RPMI8226 (cell line): ENCODE measurements around the gene COG7.
"Not testable (repeated sequence)": the region's sequence is repeated elsewhere in the genome, so short reads cannot be mapped to it uniquely, and the experiment has no call there.

ENCODE experiments used
- DNase-seq: peaks from one replicate; pipeline ENCODE4 v3.0.0-alpha.2; 2015

The COG7 gene

GRCh38 chr16:23452572-23453337 lies at the start of gene COG7:
Gene COG7, minus strand, starts transcription at chr16:23453189. Its CDS starts 195 bp downstream, at chr16:23452994.
- DNase-seq, result peak; percentile 92

- no peak for DNase-seq
Observed at GRCh38 chr16:23502466-23502865, 49.5 kb upstream of the COG7 start.

DNA sequence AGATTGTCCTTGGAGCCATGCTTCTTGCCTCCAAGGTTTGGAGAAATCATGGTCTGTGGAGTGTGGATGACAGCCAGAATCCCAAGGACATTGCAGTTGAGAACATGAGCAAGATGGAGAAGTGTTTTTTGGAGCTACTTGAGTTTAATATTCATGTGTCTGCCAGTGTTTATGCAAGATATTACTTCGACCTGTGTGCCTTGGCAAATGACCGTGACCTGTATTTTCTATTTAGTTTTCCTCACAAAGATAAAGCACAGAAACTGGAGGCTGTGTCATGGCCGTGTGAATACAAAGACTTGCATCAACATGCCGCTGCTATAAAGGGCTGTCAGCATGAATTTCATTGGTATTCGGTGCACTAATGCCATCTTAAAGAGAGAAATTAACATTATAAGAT lies 48.3 kb upstream of the COG7 start:
- no peak for DNase-seq

DNA sequence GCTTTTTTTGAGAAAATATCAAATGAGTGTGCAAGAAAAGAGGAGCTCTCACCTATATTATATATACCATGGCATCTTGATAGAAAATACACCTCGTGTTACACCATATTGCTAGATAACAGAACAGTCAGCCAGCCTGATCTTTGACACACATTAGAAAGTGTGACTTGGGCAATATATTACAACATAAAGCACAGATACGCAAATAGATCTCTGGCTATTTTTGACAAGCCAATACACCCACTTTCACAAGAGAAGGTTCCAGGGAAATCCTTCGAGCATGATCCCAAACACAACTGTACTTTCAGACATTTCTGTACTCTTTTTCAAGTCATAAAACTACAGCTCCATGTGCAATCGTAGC lies 47.9 kb upstream of the COG7 start:
- DNase-seq, result no peak

DNA sequence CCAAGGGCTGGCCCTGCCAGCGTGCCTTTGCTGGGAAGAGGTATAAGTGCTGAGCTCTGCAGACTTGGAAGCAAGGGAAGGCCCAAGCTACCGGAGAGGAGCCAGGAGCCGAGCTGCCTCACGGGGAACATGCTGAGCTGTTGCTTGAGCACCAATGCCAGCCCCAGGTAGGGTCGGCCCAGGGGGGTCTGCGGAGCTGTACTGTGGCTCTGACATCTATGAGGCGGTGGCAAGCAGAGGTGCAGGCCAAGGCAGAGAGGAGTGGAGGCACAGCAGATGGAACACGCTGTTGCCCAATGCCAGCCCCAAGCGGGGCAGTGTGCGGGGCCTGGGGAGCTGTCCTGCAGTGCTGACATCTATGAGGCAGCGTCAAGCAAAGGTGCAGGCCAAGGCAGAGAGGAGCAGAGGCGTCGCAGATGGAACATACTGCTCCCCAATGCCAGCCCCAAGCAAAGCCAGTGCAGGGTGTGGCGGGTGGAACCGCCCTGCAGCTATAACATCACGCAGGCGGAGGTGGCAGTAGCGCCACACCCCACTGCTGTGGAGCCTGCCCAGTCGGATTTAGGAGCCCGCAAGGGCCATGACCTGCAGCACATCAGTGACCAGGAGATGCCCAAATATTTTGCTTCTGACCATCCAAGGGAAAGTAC lies 47.3 kb upstream of the COG7 start:
- no peak for DNase-seq

DNA sequence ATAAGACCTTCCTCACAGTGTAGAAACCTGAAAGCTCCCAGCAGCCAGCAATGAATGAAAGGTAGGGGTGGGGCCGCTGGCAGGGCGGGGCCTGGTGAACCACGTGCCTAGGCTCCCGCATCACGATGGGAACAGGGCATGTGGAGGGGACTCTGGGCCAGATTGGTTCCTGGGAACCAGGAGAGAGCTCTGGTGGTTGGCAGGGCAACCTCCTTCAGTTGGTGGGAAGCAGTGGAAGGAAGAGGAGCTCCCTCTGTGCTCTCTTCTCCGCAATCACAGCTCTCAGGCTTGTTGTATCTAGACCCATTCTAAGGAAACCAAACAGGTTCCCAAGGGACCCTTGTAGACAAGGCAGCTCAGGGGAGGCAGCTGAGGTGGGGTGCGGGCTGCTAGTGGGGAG lies 46.8 kb upstream of the COG7 start:
- DNase-seq, result no peak

DNA sequence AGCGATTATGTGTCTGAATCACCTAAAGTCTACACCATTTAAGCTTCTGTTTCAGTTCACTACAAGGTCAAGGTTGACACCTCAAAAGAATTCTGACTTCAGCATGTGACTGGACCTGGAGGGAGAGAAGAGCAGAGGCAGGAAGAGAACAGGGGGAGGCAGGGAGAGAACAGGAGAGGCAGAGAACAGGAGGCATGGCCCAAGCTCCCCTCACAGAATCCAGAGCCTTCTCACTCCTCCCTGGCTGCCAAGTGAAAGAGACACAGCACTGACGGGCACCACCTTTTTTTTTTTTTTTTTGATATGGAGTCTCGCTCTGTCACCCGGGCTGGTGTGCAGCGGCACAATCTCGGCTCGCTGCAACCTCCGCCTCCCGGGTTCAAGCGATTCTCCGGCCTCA lies 45.9 kb upstream of the COG7 start:
- no peak for DNase-seq

DNA sequence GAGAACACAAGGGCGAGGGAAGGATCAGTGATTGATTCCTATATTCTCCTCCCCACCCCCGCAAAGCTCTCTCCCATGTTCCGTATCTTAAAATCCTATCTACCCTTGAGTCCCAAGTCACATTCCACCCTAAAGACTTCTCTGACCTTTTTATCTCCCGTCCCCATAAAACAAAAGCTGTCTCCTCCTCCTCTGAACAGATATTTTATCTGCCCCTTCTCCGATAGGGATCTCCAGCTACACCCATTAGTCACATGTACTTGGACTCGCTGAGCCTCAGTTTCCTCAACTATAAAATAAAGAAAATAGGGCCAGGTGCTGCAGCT lies 44.5 kb upstream of the COG7 start:
- no peak for DNase-seq

- no peak for DNase-seq
Observed at GRCh38 chr16:23496821-23497542, 44.0 kb upstream of the COG7 start.

DNA sequence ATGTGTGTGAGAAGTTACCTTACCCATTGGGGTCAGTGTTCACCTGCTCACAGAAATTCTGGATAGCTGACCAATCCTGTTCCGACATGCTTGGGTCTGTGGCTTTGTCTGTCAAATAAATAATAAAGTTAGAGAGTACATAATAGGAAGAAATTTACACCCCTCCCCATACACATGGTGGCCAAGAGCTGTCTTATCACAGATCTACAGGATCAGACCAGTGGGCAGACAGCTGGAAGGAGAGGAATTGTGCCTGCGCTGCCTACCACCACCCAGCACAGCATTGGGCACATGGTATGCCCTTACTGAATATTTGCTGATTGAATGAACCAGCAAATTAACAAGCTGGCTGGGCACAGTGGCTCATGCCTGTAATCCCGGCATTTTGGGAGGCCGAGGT lies 42.7 kb upstream of the COG7 start:
- no peak for DNase-seq

DNA sequence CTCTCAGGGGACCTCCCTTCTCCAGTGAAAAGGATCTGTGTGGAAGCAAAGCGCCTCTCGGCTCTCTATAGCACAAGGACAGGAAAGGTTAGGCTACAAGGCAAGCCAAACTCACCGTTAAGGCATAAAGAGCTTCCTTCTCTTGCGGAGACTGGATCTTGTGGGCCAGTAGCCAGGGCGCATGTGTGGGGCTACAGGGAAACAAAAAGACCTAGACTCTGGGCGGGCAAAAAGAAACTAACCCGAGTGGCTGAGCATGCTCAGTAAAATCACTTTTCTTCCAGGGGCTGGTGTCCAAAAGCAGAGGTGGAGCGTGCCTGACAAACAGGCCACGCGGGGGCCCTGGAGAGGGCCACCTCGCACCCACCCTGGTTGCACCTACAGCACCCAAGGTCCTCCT lies 41.2 kb upstream of the COG7 start:
- DNase-seq, result no peak

DNA sequence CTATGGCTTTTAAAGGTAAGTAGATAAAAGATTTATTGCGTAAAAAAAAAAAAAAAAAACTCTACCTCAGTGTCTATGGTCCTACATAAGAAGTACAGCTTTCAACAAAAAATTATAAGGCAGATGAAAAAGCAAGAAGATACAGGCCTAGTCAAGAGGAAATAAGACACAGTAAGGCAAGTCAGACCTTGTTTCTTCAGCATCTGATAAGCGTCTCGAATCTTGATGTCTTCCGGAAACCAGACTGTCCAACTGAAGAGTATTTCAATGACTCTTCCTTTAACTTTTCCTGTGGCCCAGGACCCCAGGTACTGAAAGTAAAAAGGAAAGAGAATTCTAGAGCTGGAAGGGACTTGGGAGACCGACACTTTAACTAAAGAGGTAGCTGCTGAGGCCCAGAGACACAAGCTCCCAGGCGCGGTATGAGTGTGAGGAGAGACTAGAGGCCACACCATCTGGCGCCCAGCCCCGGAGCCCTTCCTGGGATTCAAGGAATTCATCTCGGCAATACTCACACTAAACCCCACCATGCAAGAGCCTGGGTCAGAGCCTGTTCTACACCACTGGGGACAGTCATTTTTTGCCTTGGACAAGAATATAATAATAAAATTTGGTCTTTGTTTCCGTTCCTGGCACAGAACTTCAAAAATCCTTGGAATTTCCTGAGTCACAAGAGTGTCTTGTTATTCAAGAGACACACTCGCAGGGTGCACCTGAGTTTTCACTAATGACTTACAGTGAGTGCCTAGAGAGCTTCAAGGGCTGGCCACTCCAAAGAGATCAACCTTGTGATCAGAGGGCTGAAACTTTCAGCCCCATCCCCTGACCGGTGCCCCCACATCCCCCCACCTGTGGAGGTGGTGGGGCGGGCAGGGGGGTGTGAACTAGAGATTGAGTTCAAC lies 38.8 kb upstream of the COG7 start:
- DNase-seq, result no peak

GRCh38 chr16:23486480-23486879 lies 33.5 kb upstream of the COG7 start:
- no peak for DNase-seq

GRCh38 chr16:23485841-23486240 lies 32.9 kb upstream of the COG7 start:
- no peak for DNase-seq

GRCh38 chr16:23485257-23485614 lies 32.2 kb upstream of the COG7 start:
- DNase-seq, result no peak

DNA sequence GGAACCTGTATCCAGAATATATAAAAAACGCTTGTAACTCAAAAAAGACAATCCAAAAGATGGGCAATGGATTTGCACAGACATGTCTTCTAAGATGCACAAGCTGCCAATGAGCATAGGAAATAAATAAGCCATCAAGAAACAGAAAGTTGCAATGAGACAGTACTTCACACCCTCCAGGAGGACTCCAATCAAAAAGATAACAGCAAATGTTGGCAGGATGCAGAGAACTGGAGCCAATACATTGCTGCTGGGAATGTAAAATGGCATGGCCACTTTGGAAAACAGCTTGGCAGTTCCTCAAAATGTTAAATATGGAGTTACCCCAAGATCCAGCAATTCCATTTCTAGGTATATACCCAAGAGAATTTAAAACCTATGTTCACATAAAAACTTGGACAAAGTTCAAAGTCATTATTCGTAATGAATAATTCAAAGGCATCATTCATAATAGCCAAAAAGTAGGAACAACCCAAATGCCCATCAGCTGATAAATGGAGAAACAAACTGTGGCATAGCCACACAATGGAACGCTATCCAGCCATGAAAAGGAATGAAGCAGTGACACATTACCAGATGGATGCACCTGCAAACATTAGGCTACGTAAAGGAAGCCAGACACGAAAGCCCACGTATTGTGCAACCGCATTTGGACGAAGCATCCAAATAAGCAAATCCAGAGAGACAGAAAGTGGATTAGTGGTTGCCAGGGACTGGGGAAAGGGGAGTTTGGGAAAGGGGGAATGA lies 31.7 kb upstream of the COG7 start:
- no peak for DNase-seq

GRCh38 chr16:23483492-23483891 lies 30.5 kb upstream of the COG7 start:
- not testable (repeated sequence) for DNase-seq

- DNase-seq, result no peak
Observed at GRCh38 chr16:23482778-23483177, 29.8 kb upstream of the COG7 start.

- DNase-seq, result no peak
Observed at GRCh38 chr16:23480257-23480656, 27.3 kb upstream of the COG7 start.

DNA sequence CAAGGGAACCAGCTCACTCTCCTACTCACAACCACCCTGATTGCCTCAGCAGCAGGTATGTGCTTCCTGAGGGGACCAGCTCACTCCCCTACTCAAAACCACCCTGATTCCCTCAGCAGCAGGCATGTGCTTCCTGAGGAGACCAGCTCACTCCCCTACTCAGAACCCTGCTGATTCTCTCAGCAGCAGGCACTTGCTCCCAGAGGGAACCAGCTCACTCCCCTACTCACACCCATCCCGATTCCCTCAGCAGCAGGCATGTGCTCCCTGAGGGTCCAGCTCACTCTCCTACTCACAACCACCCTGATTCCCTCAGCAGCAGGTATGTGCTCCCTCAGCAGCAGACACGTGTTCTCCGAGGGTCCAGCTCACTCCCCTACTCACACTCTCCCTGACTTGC lies 26.1 kb upstream of the COG7 start:
- DNase-seq, result no peak

DNA sequence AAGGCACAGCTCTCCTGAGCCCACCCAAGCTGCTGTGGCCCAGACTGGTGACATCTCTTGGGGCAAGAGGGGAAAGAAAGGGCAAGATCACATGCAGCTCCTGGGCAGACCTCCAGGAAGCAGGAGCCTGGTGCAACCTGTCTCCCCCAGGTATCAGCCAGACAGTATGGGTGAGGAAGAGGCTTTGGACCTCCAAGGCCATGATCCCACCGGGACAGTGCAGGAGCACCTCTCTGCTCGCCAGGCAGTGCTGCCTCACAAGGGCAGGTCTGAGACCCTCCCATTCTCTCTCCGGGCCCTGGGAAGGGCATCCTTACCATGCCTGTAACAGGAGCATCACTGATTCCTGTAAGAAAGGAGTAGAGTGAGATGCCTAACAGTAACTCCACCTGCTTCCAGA lies 25.6 kb upstream of the COG7 start:
- DNase-seq, result no peak

- DNase-seq, result no peak
Observed at GRCh38 chr16:23476289-23476688, 23.3 kb upstream of the COG7 start.

- no peak for DNase-seq
Observed at GRCh38 chr16:23469814-23470213, 16.8 kb upstream of the COG7 start.
